Mesothelial cell of epicardium (in vitro differentiated cells): ENCODE measurements around the gene FBXO41. TPM values are rescaled to one million over a fixed set of nuclear protein-coding genes. Genes with fewer than 3 reads are reported as not detected.
A peak's percentile ranks its signal among the peaks of the same experiment; 100 is the strongest.

Source experiments
- DNase-seq, 2 experiments: peaks; one replicate each; pipeline ENCODE4 v3.0.0; 2021; ENCODE audit warnings: low spot score in 2 of 2; ENCODE audit not compliant: unreplicated experiment in 2 of 2
- H3K27ac Mint-ChIP-seq: 2 replicates; pipeline ENCODE4 v1.8.0; 2021; ENCODE audit warnings: mixed read lengths
- H3K27me3 Mint-ChIP-seq: 2 replicates; pipeline ENCODE4 v1.8.0; 2021; ENCODE audit warnings: low read depth, mixed read lengths
- H3K36me3 Mint-ChIP-seq: 2 replicates; pipeline ENCODE4 v1.8.0; 2021; ENCODE audit warnings: mixed read lengths
- H3K4me1 Mint-ChIP-seq: 2 replicates; pipeline ENCODE4 v1.8.0; 2021; ENCODE audit warnings: mixed read lengths
- H3K4me3 Mint-ChIP-seq: 2 replicates; pipeline ENCODE4 v1.8.0; 2021; ENCODE audit warnings: mild to moderate bottlenecking, moderate library complexity, mixed read lengths
- H3K9me3 Mint-ChIP-seq: 2 replicates; pipeline ENCODE4 v1.8.0; 2021; ENCODE audit warnings: mixed read lengths
- CTCF ChIP-seq: fragments of 200-600 bp; sonication (generic); IDR thresholded peaks from one replicate; pipeline ENCODE4 v1.5.0; 2021; ENCODE audit warnings: antibody characterized with exemption; ENCODE audit not compliant: unreplicated experiment
- total RNA-seq: library from RNA; stranded (reverse); gene quantifications from 3 replicates; pipeline ENCODE4 v1.2.1, GENCODE V29; 2021

FBXO41 gene
- total RNA-seq, 1 donor from 2014 or later = 8.1 TPM

GRCh38 chr2:73233932-73234832 lies 50.1 kb downstream of the FBXO41 start, which contains the start of gene CCT7:
Gene CCT7 (plus strand): TSS chr2:73234308. CDS start chr2:73234379, 71 bp downstream.
- Mint-ChIP-seq H3K27me3 (no peaks in the 10 kb centered on the region), H3K4me1 (peaks cover 27% of the 10 kb centered on the region), H3K36me3 (no peaks in the 10 kb centered on the region), H3K27ac (peak within 1 kb of the TSS; percentile 96), H3K4me3 (peak within 1 kb of the TSS; percentile 95), H3K9me3 (no peaks in the 10 kb centered on the region)
- no peak for TF ChIP-seq CTCF
- peak; percentile 54 to 75 for DNase-seq

- Mint-ChIP-seq H3K27ac (peak within 1 kb of the TSS; percentile 96), H3K4me1 (peaks cover 26% of the 10 kb centered on the region), H3K4me3 (peak within 1 kb of the TSS; percentile 95), H3K9me3 (no peaks in the 10 kb centered on the region), H3K27me3 (no peaks in the 10 kb centered on the region), H3K36me3 (no peaks in the 10 kb centered on the region)
- DNase-seq = peak; percentile 93 to 97
- TF ChIP-seq CTCF = no peak
These were observed 50.9 kb downstream of the FBXO41 start, which contains the start of gene PRADC1 for GRCh38 chr2:73233154-73233931. Gene PRADC1 (minus strand): TSS chr2:73233239. CDS start chr2:73233160, 79 bp downstream.

- Mint-ChIP-seq H3K4me3 (peak overlapping the region; percentile 95), H3K4me1 (peaks cover 23% of the 10 kb centered on the region), H3K27ac (no peak overlapping the region), H3K36me3 (no peaks in the 10 kb centered on the region), H3K27me3 (no peaks in the 10 kb centered on the region), H3K9me3 (no peaks in the 10 kb centered on the region)
- TF ChIP-seq CTCF = no peak
- DNase-seq = no peak
These were observed 51.7 kb downstream of the FBXO41 start for GRCh38 chr2:73232403-73233153.

- TF ChIP-seq CTCF = no peak
These were observed 55.6 kb downstream of the FBXO41 start for GRCh38 chr2:73228631-73229030.

GRCh38 chr2:73227086-73227485 lies 57.2 kb downstream of the FBXO41 start:
- no peak for TF ChIP-seq CTCF
- no peak overlapping the region for H3K4me3 Mint-ChIP-seq

More at GRCh38 chr2:73228631-73229030, 55.6 kb downstream of the FBXO41 start:
- Mint-ChIP-seq H3K36me3 (peaks cover 2% of the 10 kb centered on the region), H3K27ac (no peak overlapping the region), H3K9me3 (no peaks in the 10 kb centered on the region), H3K4me3 (no peak overlapping the region), H3K27me3 (no peaks in the 10 kb centered on the region), H3K4me1 (peaks cover 3% of the 10 kb centered on the region)
- no peak for DNase-seq

More at GRCh38 chr2:73227086-73227485, 57.2 kb downstream of the FBXO41 start:
- H3K27me3 Mint-ChIP-seq = no peaks in the 10 kb centered on the region
- H3K9me3 Mint-ChIP-seq = no peaks in the 10 kb centered on the region
- DNase-seq = no peak
- H3K4me1 Mint-ChIP-seq = no peaks in the 10 kb centered on the region
- peaks cover 5% of the 10 kb centered on the region for H3K36me3 Mint-ChIP-seq
- no peak overlapping the region for H3K27ac Mint-ChIP-seq
